ENCODE measurements around the gene RHOXF1. TPM values are rescaled to one million over a fixed set of nuclear protein-coding genes. Genes with fewer than 3 reads are reported as not detected.
"Not testable (repeated sequence)": the region's sequence is repeated elsewhere in the genome, so short reads cannot be mapped to it uniquely, and the experiment has no call there.

The RHOXF1 gene
- total RNA-seq, 1 experiment from 2014 or later, result not detected

- CTCF ChIA-PET, result interaction anchor here (0.9 kb wide), 1 partner anchor 57 kb away, joined by 3 read pairs; no protein-coding TSS in a partner anchor
- Mint-ChIP-seq H3K36me3 (peaks cover 42% of the 10 kb centered on the region), H3K9me3 (peaks cover 34% of the 10 kb centered on the region)
Observed at GRCh38 chrX:120147537-120147936, 31.8 kb upstream of the RHOXF1 start.

DNA sequence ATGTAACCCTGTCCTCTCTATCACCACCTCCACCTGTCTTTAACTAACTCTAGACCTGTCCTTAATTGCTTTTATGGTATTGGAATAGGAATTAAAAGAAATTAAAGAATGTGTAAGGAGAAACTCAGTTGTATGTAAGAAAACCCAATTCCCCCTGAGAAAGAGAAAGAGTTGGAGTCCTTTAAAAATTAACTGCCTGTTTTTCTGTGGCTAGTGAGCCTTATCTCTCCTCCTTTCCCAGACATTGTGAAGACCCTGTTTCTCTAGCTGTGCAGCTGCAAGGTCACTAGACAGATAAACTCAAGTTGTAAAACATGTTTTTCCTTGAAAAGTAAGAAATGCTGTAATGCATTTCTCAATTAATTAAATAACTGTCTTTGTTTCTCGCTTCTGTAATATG is 30.6 kb upstream of the RHOXF1 start:
- ATAC-seq; H3K4me3 Mint-ChIP-seq; H3K27me3 Mint-ChIP-seq (ENCODE audit: low read depth); H3K27ac Mint-ChIP-seq; DNase-seq (ENCODE audit: low spot score); POLR2A ChIA-PET; CTCF ChIA-PET: not testable (repeated sequence)
- H3K36me3 Mint-ChIP-seq, result peaks cover 42% of the 10 kb centered on the region
- H3K4me1 Mint-ChIP-seq, result peaks cover 34% of the 10 kb centered on the region
- H3K9me3 Mint-ChIP-seq, result peaks cover 34% of the 10 kb centered on the region

More at GRCh38 chrX:120147537-120147936, 31.8 kb upstream of the RHOXF1 start:
- DNase-seq (ENCODE audit: low spot score) (peak; percentile 15), ATAC-seq (no peak)
- Mint-ChIP-seq H3K4me3 (no peak overlapping the region), H3K27ac (no peak overlapping the region), H3K4me1 (peaks cover 22% of the 10 kb centered on the region), H3K27me3 (ENCODE audit: low read depth) (no peaks in the 10 kb centered on the region)
- TF ChIP-seq ZNF219 (CRISPR knock-in tag; IDR thresholded peaks at IDR 0.05; ENCODE audit: borderline replicate concordance), result no peak
- POLR2A ChIA-PET, result no interaction called here

DNA sequence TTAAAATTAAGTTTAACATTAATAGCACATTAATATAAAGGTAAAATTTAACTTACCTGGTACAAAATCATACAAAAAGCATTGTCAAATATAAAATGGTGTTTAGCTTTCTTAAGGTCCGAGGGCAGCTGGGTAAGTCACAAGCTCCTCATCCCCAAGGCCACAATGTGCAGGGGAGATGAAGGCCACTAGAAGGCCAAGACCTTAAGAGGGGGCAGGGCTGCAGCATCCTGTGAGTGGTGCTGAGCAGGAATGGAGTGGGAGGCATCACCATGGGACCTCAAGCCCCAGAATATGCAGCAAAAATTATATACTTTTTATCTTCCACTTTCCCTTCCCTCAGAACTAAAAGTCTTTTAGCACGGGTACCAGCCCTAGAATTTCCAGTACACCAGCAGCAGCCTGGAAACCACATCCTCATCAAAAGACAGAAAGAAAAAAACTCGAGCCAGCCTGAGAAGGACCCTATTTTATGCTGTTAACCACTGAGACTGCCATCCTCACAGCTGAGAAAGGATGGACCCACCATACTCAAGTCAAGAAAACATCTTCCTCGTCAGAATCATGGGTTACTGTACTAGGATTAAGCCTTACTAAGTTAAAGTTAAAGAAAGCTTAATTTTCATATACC is 29.7 kb upstream of the RHOXF1 start:
- Mint-ChIP-seq H3K27ac (no peak overlapping the region), H3K4me3 (no peak overlapping the region), H3K27me3 (ENCODE audit: low read depth) (no peaks in the 10 kb centered on the region), H3K4me1 (peaks cover 43% of the 10 kb centered on the region), H3K9me3 (peaks cover 34% of the 10 kb centered on the region), H3K36me3 (peaks cover 42% of the 10 kb centered on the region)
- ATAC-seq, result no peak
- CTCF ChIA-PET, result no interaction called here
- no peak for DNase-seq (ENCODE audit: low spot score)
- POLR2A ChIA-PET, result no interaction called here
- TF ChIP-seq CREM (CRISPR knock-in tag; IDR thresholded peaks at IDR 0.05), result no peak
- TF ChIP-seq ZNF512 (CRISPR knock-in tag; IDR thresholded peaks at IDR 0.05; ENCODE audit: borderline replicate concordance), result no peak
- no peak for TF ChIP-seq JAZF1 (CRISPR knock-in tag; IDR thresholded peaks at IDR 0.05)

- ATAC-seq, result peak; percentile 64
- TF ChIP-seq GABPB1 (CRISPR knock-in tag; IDR thresholded peaks at IDR 0.05) (no peak), ZNF671 (CRISPR knock-in tag; IDR thresholded peaks at IDR 0.05) (0 out of 2 replicates have a peak, but pooled peaks have one; percentile 33)
- Mint-ChIP-seq H3K27me3 (ENCODE audit: low read depth) (no peaks in the 10 kb centered on the region), H3K9me3 (peaks cover 33% of the 10 kb centered on the region), H3K36me3 (peaks cover 42% of the 10 kb centered on the region), H3K27ac (peak overlapping the region; percentile 92), H3K4me3 (peak overlapping the region; percentile 79), H3K4me1 (peaks cover 52% of the 10 kb centered on the region)
- POLR2A ChIA-PET, result no interaction called here
- DNase-seq (ENCODE audit: low spot score), result peak; percentile 35
- CTCF ChIA-PET, result no interaction called here
Observed at GRCh38 chrX:120144178-120144844, 28.6 kb upstream of the RHOXF1 start.

GRCh38 chrX:120140293-120140981 is 24.7 kb upstream of the RHOXF1 start:
- Mint-ChIP-seq H3K36me3 (peaks cover 6% of the 10 kb centered on the region), H3K27ac (peak overlapping the region; percentile 99), H3K27me3 (ENCODE audit: low read depth) (no peaks in the 10 kb centered on the region), H3K9me3 (peaks cover 1% of the 10 kb centered on the region), H3K4me3 (peak overlapping the region; percentile 71), H3K4me1 (peaks cover 72% of the 10 kb centered on the region)
- DNase-seq (ENCODE audit: low spot score), result peak; percentile 41
- ChIA-PET POLR2A (no interaction called here), CTCF (interaction anchor here (1.0 kb wide), 1 partner anchor 73 kb away, joined by 3 read pairs; no protein-coding TSS in a partner anchor)
- peak; percentile 84 for ATAC-seq
- TF ChIP-seq, protein P1, sequence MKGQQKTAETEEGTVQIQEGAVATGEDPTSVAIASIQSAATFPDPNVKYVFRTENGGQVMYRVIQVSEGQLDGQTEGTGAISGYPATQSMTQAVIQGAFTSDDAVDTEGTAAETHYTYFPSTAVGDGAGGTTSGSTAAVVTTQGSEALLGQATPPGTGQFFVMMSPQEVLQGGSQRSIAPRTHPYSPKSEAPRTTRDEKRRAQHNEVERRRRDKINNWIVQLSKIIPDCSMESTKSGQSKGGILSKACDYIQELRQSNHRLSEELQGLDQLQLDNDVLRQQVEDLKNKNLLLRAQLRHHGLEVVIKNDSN (CRISPR knock-in tag; IDR thresholded peaks at IDR 0.05), result peak; percentile 86
- TF ChIP-seq MXD4 (CRISPR knock-in tag; IDR thresholded peaks at IDR 0.05; ENCODE audit: borderline replicate concordance) (no peak), MAX (CRISPR knock-in tag; IDR thresholded peaks at IDR 0.05) (peak; percentile 74; the same call in 1 of the 2 replicates), ELF4 (CRISPR knock-in tag; IDR thresholded peaks at IDR 0.05; ENCODE audit: low read depth) (no peak), FOXP1 (CRISPR knock-in tag; IDR thresholded peaks at IDR 0.05; ENCODE audit: borderline replicate concordance) (no peak), ZNF121 (CRISPR knock-in tag; IDR thresholded peaks at IDR 0.05) (no peak), ZNF263 (CRISPR knock-in tag; IDR thresholded peaks at IDR 0.05; ENCODE audit: low read depth) (no peak), CREM (CRISPR knock-in tag; IDR thresholded peaks at IDR 0.05) (no peak), MYBL2 (CRISPR knock-in tag; IDR thresholded peaks at IDR 0.05) (no peak), ZBTB43 (CRISPR knock-in tag; IDR thresholded peaks at IDR 0.05) (no peak), TCF7 (CRISPR knock-in tag; IDR thresholded peaks at IDR 0.05; ENCODE audit: low read depth) (no peak)
- TF ChIP-seq, protein P2, sequence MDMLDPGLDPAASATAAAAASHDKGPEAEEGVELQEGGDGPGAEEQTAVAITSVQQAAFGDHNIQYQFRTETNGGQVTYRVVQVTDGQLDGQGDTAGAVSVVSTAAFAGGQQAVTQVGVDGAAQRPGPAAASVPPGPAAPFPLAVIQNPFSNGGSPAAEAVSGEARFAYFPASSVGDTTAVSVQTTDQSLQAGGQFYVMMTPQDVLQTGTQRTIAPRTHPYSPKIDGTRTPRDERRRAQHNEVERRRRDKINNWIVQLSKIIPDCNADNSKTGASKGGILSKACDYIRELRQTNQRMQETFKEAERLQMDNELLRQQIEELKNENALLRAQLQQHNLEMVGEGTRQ (CRISPR knock-in tag; IDR thresholded peaks at IDR 0.05), result peak; percentile 84
- TF ChIP-seq, protein P3, sequence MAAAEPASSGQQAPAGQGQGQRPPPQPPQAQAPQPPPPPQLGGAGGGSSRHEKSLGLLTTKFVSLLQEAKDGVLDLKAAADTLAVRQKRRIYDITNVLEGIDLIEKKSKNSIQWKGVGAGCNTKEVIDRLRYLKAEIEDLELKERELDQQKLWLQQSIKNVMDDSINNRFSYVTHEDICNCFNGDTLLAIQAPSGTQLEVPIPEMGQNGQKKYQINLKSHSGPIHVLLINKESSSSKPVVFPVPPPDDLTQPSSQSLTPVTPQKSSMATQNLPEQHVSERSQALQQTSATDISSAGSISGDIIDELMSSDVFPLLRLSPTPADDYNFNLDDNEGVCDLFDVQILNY (CRISPR knock-in tag; IDR thresholded peaks at IDR 0.05), result no peak
